HepG2 (cell line): ENCODE data around the gene RBCK1. TPM values are rescaled to one million over a fixed set of nuclear protein-coding genes. Genes with fewer than 3 reads are reported as not detected.

Source experiments
- ARNTL ChIP-seq: sonication (generic); formaldehyde crosslinking; IDR thresholded peaks from 2 replicates; pipeline ENCODE4 v1.4.0; 2020; ENCODE audit warnings: mild to moderate bottlenecking, missing genetic modification reagents
- FOXK2 ChIP-seq: fragments of 450-650 bp; IDR thresholded peaks from 2 replicates; pipeline ENCODE4 v1.6.1; 2016
- GTF2F1 ChIP-seq: fragments of 150-350 bp; IDR thresholded peaks from 2 replicates; pipeline ENCODE4 v1.6.1; 2014; ENCODE audit warnings: low read length
- MED1 ChIP-seq: sonication (generic); formaldehyde crosslinking; IDR thresholded peaks from 2 replicates; pipeline ENCODE4 v1.4.0; 2020; ENCODE audit warnings: missing genetic modification reagents
- MEIS2 ChIP-seq: sonication (generic); formaldehyde crosslinking; IDR thresholded peaks from 2 replicates; pipeline ENCODE4 v1.9.0; 2021; ENCODE audit warnings: mild to moderate bottlenecking, missing genetic modification reagents
- NBN ChIP-seq: fragments of 450-650 bp; conservative IDR thresholded peaks from 2 replicates; pipeline ENCODE4 v1.6.1; 2017
- NCOA5 ChIP-seq: sonication (generic); formaldehyde crosslinking; IDR thresholded peaks from 2 replicates; pipeline ENCODE4 v1.4.0; 2020; ENCODE audit warnings: missing genetic modification reagents
- NFE2L1 ChIP-seq: sonication (generic); formaldehyde crosslinking; IDR thresholded peaks from 2 replicates; pipeline ENCODE4 v1.4.0; 2020; ENCODE audit warnings: missing genetic modification reagents, mild to moderate bottlenecking, borderline replicate concordance
- ONECUT2 ChIP-seq: sonication (generic); formaldehyde crosslinking; IDR thresholded peaks from 2 replicates; pipeline ENCODE4 v1.4.0; 2020; ENCODE audit warnings: missing genetic modification reagents
- PLRG1 ChIP-seq: fragments of 450-650 bp; conservative IDR thresholded peaks from 2 replicates; pipeline ENCODE4 v1.6.1; 2016
- PTBP1 ChIP-seq: fragments of 200-400 bp; formaldehyde crosslinking; IDR thresholded peaks from 2 replicates; pipeline ENCODE4 v1.6.1; 2018; ENCODE audit warnings: low read length, low read depth; ENCODE audit not compliant: poor library complexity, severe bottlenecking
- SSRP1 ChIP-seq: IDR thresholded peaks from 2 replicates; pipeline ENCODE4 v1.6.1; 2016; ENCODE audit warnings: control low read depth
- WIZ ChIP-seq: sonication (generic); formaldehyde crosslinking; IDR thresholded peaks from 2 replicates; pipeline ENCODE4 v1.5.1; 2020; ENCODE audit warnings: mild to moderate bottlenecking, missing genetic modification reagents
- ZNF30 ChIP-seq: sonication (generic); formaldehyde crosslinking; IDR thresholded peaks from 2 replicates; pipeline ENCODE4 v1.5.0; 2020; ENCODE audit warnings: mild to moderate bottlenecking, missing genetic modification reagents
- ZNF317 ChIP-seq: sonication (generic); formaldehyde crosslinking; IDR thresholded peaks from 2 replicates; pipeline ENCODE4 v1.5.0; 2020; ENCODE audit warnings: mild to moderate bottlenecking, missing genetic modification reagents
- ZNF383 ChIP-seq: sonication (generic); formaldehyde crosslinking; IDR thresholded peaks from 2 replicates; pipeline ENCODE4 v1.4.0; 2020; ENCODE audit warnings: missing genetic modification reagents, mild to moderate bottlenecking, borderline replicate concordance
- ZNF562 ChIP-seq: sonication (generic); formaldehyde crosslinking; IDR thresholded peaks from 2 replicates; pipeline ENCODE4 v1.8.0; 2022; ENCODE audit warnings: missing genetic modification reagents, borderline replicate concordance
- ZNF569 ChIP-seq: sonication (generic); formaldehyde crosslinking; IDR thresholded peaks from 2 replicates; pipeline ENCODE4 v1.5.0; 2020; ENCODE audit warnings: mild to moderate bottlenecking, missing genetic modification reagents, moderate library complexity, borderline replicate concordance
- ZNF614 ChIP-seq: IDR thresholded peaks from 2 replicates; pipeline ENCODE4 v1.6.1; 2018; ENCODE audit warnings: missing biosample characterization, missing genetic modification reagents, inconsistent platforms, borderline replicate concordance
- ZNF768 ChIP-seq: sonication (generic); formaldehyde crosslinking; IDR thresholded peaks from 2 replicates; pipeline ENCODE4 v1.4.0; 2020; ENCODE audit warnings: missing genetic modification reagents
- ZNF775 ChIP-seq: sonication (generic); formaldehyde crosslinking; IDR thresholded peaks from 2 replicates; pipeline ENCODE4 v1.4.0; 2020; ENCODE audit warnings: missing genetic modification reagents, mild to moderate bottlenecking, moderate library complexity, borderline replicate concordance
- polyA plus RNA-seq, 8 experiments: library from polyadenylated mRNA; depleted of rRNA in 3 of 8; stranded (reverse) in 7 of 8; unstranded in 1 of 8; fragments of >200 nt; fragmentation: Illumina TruSeq in 4 of 8; extraction: Trizol in 4 of 8; gene quantifications; 2 replicates each; pipeline versions ENCODE4 v1.2.1 to v1.2.3, GENCODE V29; 2011 to 2016; ENCODE audit warnings: low read depth in 4 of 8, missing spikeins in 1 of 8, mixed read lengths in 1 of 8; ENCODE audit not compliant: insufficient read depth in 1 of 8
- total RNA-seq, 5 experiments: library from RNA; depleted of rRNA; stranded (reverse); fragments of >200 nt; fragmentation: Illumina TruSeq; extraction: Trizol; gene quantifications; 2 replicates each; pipeline ENCODE4 v1.2.3, GENCODE V29; 2016; ENCODE audit warnings: low read depth in 1 of 5
- TF ChIP-seq, protein P1 (sequence below): sonication (generic); formaldehyde crosslinking; conservative IDR thresholded peaks from 2 replicates; pipeline ENCODE4 v1.4.0; 2020; ENCODE audit warnings: missing genetic modification reagents
- TF ChIP-seq, protein P2 (sequence below): sonication (generic); formaldehyde crosslinking; conservative IDR thresholded peaks from 2 replicates; pipeline ENCODE4 v1.8.1; 2023; ENCODE audit warnings: missing genetic modification reagents
- TF ChIP-seq, protein P3 (sequence below): sonication (generic); formaldehyde crosslinking; IDR thresholded peaks from 2 replicates; pipeline ENCODE4 v1.4.0; 2020; ENCODE audit warnings: missing genetic modification reagents; ENCODE audit errors: not compliant biosample characterization
- TF ChIP-seq, protein P4 (sequence below): sonication (generic); formaldehyde crosslinking; IDR thresholded peaks from 2 replicates; pipeline ENCODE4 v1.4.0; 2020; ENCODE audit warnings: missing genetic modification reagents
- TF ChIP-seq, protein P5 (sequence below): sonication (generic); formaldehyde crosslinking; IDR thresholded peaks from 2 replicates; pipeline ENCODE4 v1.8.0; 2023; ENCODE audit warnings: mild to moderate bottlenecking, missing genetic modification reagents

The RBCK1 gene
- total and polyA plus RNA-seq, 2 of the 13 experiments (the other 11 are each of a cell fraction or from before 2014, with no cell fraction given): 149 to 215 TPM

DNA sequence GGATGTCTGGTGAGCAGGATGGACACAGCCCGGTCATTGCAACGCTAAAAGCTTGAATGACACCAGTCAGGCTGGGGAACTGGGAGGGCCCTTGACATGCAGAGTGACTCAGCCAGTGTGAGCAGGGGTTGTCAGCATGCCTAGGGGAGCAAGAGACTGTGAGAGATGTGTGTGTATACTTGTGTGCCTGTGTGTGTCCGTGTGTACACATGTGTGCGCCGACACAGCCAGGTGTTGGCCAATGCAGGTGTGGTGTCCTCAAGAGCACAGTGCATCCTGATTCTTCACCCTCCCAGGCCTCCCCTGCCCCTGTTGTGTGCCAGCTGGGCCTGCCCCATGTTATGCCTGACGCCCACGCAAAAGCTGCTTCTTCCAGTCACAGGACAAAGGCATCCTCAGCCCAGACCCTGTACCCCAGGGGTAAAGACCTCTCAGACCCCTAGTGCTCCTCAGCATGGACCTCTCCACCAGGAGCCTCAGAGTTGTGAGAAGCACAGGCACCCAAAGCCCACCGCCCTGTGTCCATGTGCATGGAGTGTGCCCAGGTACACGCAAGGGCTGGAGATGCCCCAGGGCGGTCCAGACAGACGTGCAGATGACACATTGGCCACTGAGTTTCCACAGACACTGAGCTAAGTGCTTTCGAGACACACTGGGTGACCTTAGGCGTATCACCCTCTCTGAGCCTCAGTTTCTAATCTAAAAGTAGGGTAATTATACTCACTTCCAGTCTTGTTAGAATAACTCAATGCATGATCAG is 44.6 kb upstream of the RBCK1 start (continued):
- no peak for TF ChIP-seq NCOA5 (CRISPR knock-in tag)
- no peak for TF ChIP-seq PLRG1
- no peak for TF ChIP-seq GTF2F1
- TF ChIP-seq ZNF30 (CRISPR knock-in tag): no peak
- TF ChIP-seq ZNF317: no peak
- peak; percentile 70; the same call in 1 of the 2 replicates for TF ChIP-seq ZNF768 (CRISPR knock-in tag)
- TF ChIP-seq NBN: no peak
- TF ChIP-seq, protein P1, sequence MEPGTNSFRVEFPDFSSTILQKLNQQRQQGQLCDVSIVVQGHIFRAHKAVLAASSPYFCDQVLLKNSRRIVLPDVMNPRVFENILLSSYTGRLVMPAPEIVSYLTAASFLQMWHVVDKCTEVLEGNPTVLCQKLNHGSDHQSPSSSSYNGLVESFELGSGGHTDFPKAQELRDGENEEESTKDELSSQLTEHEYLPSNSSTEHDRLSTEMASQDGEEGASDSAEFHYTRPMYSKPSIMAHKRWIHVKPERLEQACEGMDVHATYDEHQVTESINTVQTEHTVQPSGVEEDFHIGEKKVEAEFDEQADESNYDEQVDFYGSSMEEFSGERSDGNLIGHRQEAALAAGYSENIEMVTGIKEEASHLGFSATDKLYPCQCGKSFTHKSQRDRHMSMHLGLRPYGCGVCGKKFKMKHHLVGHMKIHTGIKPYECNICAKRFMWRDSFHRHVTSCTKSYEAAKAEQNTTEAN (CRISPR knock-in tag): peak; percentile 71; the same call in 1 of the 2 replicates
- no peak for TF ChIP-seq ZNF775
- no peak for TF ChIP-seq ONECUT2 (CRISPR knock-in tag)
- TF ChIP-seq, protein P2, sequence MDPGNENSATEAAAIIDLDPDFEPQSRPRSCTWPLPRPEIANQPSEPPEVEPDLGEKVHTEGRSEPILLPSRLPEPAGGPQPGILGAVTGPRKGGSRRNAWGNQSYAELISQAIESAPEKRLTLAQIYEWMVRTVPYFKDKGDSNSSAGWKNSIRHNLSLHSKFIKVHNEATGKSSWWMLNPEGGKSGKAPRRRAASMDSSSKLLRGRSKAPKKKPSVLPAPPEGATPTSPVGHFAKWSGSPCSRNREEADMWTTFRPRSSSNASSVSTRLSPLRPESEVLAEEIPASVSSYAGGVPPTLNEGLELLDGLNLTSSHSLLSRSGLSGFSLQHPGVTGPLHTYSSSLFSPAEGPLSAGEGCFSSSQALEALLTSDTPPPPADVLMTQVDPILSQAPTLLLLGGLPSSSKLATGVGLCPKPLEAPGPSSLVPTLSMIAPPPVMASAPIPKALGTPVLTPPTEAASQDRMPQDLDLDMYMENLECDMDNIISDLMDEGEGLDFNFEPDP: no peak
- TF ChIP-seq ZNF383: no peak
- no peak for TF ChIP-seq FOXK2
- no peak for TF ChIP-seq ZNF562 (CRISPR knock-in tag)
- TF ChIP-seq PTBP1: no peak
- peak; percentile 64 for TF ChIP-seq MED1 (CRISPR knock-in tag)
- no peak for TF ChIP-seq WIZ
- no peak for TF ChIP-seq NFE2L1 (CRISPR knock-in tag)
- 0 out of 2 replicates have a peak, but pooled peaks have one; percentile 22 for TF ChIP-seq MEIS2 (CRISPR knock-in tag)
- TF ChIP-seq, protein P3, sequence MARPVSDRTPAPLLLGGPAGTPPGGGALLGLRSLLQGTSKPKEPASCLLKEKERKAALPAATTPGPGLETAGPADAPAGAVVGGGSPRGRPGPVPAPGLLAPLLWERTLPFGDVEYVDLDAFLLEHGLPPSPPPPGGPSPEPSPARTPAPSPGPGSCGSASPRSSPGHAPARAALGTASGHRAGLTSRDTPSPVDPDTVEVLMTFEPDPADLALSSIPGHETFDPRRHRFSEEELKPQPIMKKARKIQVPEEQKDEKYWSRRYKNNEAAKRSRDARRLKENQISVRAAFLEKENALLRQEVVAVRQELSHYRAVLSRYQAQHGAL (CRISPR knock-in tag): no peak
- TF ChIP-seq ZNF614 (CRISPR knock-in tag): no peak
- no peak for TF ChIP-seq ARNTL (CRISPR knock-in tag)
- TF ChIP-seq, protein P4, sequence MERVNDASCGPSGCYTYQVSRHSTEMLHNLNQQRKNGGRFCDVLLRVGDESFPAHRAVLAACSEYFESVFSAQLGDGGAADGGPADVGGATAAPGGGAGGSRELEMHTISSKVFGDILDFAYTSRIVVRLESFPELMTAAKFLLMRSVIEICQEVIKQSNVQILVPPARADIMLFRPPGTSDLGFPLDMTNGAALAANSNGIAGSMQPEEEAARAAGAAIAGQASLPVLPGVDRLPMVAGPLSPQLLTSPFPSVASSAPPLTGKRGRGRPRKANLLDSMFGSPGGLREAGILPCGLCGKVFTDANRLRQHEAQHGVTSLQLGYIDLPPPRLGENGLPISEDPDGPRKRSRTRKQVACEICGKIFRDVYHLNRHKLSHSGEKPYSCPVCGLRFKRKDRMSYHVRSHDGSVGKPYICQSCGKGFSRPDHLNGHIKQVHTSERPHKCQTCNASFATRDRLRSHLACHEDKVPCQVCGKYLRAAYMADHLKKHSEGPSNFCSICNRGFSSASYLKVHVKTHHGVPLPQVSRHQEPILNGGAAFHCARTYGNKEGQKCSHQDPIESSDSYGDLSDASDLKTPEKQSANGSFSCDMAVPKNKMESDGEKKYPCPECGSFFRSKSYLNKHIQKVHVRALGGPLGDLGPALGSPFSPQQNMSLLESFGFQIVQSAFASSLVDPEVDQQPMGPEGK: no peak
- no peak for TF ChIP-seq SSRP1 (CRISPR knock-in tag)
- no peak for TF ChIP-seq ZNF569 (CRISPR knock-in tag)
- TF ChIP-seq, protein P5, sequence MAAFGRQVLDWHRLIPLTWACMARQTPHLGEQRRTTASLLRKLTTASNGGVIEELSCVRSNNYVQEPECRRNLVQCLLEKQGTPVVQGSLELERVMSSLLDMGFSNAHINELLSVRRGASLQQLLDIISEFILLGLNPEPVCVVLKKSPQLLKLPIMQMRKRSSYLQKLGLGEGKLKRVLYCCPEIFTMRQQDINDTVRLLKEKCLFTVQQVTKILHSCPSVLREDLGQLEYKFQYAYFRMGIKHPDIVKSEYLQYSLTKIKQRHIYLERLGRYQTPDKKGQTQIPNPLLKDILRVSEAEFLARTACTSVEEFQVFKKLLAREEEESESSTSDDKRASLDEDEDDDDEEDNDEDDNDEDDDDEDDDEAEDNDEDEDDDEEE (CRISPR knock-in tag): no peak
